Tibial nerve (tissue), 4 donors: Measurements from ENCODE around the gene UBE2I. TPM values are rescaled to one million over a fixed set of nuclear protein-coding genes. Genes with fewer than 3 reads are reported as not detected.
A peak's percentile ranks its signal among the peaks of the same experiment; 100 is the strongest.

ENCODE experiments used
- DNase-seq, 2 donors: peaks; one replicate each; pipeline ENCODE4 v3.0.0-alpha.2; 2019; ENCODE audit warnings: low spot score in 2 of 2
- H3K27ac ChIP-seq, 4 donors: fragments of 200-600 bp; sonication (generic) in 3 of 4; one replicate each; pipeline ENCODE4 v1.5.1; 2017 to 2019; ENCODE audit warnings: mild to moderate bottlenecking in 1 of 4
- H3K27me3 ChIP-seq, 2 donors: fragments of 200-600 bp; sonication (generic) in 1 of 2; one replicate each; pipeline versions ENCODE4 v1.5.1 to v1.6.0; 2017 to 2019
- H3K36me3 ChIP-seq, 3 donors: fragments of 200-600 bp; sonication (generic); one replicate each; pipeline ENCODE4 v1.5.1; 2018 to 2019
- H3K4me1 ChIP-seq, 4 donors: fragments of 200-600 bp; sonication (generic) in 3 of 4; one replicate each; pipeline ENCODE4 v1.5.1; 2017 to 2019
- H3K4me3 ChIP-seq, 4 donors: fragments of 200-600 bp; sonication (generic) in 3 of 4; one replicate each; pipeline ENCODE4 v1.5.1; 2017 to 2019; ENCODE audit warnings: mild to moderate bottlenecking in 1 of 4, moderate library complexity in 1 of 4
- H3K9me3 ChIP-seq, 4 donors: fragments of 200-600 bp; sonication (generic) in 3 of 4; one replicate each; pipeline ENCODE4 v1.5.1; 2017 to 2019
- CTCF ChIP-seq, 5 experiments: fragments of 200-600 bp in 3 of 5; fragments of 450-650 bp in 2 of 5; sonication (generic) in 3 of 5; IDR thresholded peaks; one replicate each; pipeline ENCODE4 v1.5.1; 2016 to 2019; ENCODE audit warnings: antibody characterized with exemption in 5 of 5, mild to moderate bottlenecking in 3 of 5, moderate library complexity in 2 of 5
- EP300 ChIP-seq, 2 donors: sonication (generic); formaldehyde crosslinking; IDR thresholded peaks; one replicate each; pipeline ENCODE4 v1.6.1; 2017; ENCODE audit warnings: antibody characterized with exemption in 2 of 2, mild to moderate bottlenecking in 1 of 2
- POLR2A ChIP-seq, 2 donors: fragments of 450-650 bp; IDR thresholded peaks; one replicate each; pipeline ENCODE4 v1.6.1; 2017; ENCODE audit warnings: antibody characterized with exemption in 2 of 2, mild to moderate bottlenecking in 2 of 2, moderate library complexity in 2 of 2
- WGBS, 2 donors: methylation state at CpG; one replicate each; pipeline ENCODE4 v1.1.5; 2018; 5-methylcytosine and 5-hydroxymethylcytosine counted together
- total RNA-seq, 4 donors: library from RNA; depleted of rRNA; stranded (reverse); fragments of >200 nt; gene quantifications; one replicate each; pipeline ENCODE4 v1.1.0, GENCODE V29; 2016

UBE2I gene
- total RNA-seq, 4 donors from 2014 or later: 87.3 to 161 (median 111) TPM

DNA sequence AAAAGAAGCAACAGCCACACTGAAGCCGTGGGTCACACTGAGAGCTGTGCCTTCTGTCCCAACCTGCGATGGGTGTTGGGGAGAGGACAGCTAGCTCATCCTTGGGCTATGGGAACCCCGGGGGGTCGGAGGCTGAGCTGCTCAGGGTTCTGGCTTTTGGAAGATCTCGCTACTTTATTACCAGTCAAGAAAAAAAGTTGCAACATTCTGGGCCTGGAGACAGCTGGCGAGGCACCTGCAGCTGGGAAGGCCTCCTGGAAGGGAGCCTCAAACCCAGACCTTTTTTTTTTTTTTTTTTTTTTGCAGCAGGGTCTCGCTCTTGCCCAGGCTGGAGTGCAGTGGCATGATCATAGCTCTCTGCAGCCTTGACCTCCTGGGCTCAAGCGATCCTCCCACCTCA lies 28.7 kb upstream of the UBE2I start:
- Histone ChIP-seq H3K4me1 (no peaks in the 10 kb centered on the region), H3K27ac (no peak overlapping the region), H3K9me3 (no peaks in the 10 kb centered on the region), H3K36me3 (no peaks in the 10 kb centered on the region), H3K27me3 (peaks cover 0 to 76% of the 10 kb centered on the region in 2 donors), H3K4me3 (no peak overlapping the region)
- TF ChIP-seq EP300 (IDR thresholded peaks at IDR 0.05): no peak
- TF ChIP-seq CTCF (IDR thresholded peaks at IDR 0.05): no peak
- no peak for TF ChIP-seq POLR2A (IDR thresholded peaks at IDR 0.05)
- 71 to 86% methylated on average over 8 of the region's 8 CpGs for WGBS, 2 donors
- DNase-seq: no peak

- H3K4me3 ChIP-seq: no peak overlapping the region
- no peak overlapping the region for H3K27ac ChIP-seq
- no peaks in the 10 kb centered on the region for H3K36me3 ChIP-seq
- H3K27me3 ChIP-seq: peaks cover 0 to 76% of the 10 kb centered on the region in 2 donors
- WGBS, 2 donors: 63 to 68% methylated on average over 16 of the region's 16 CpGs
- no peaks in the 10 kb centered on the region for H3K9me3 ChIP-seq
- H3K4me1 ChIP-seq: no peaks in the 10 kb centered on the region
- TF ChIP-seq EP300 (IDR thresholded peaks at IDR 0.05): no peak
- no peak for TF ChIP-seq POLR2A (IDR thresholded peaks at IDR 0.05)
- no peak for TF ChIP-seq CTCF (IDR thresholded peaks at IDR 0.05)
- no peak for DNase-seq
Measured at GRCh38 chr16:1281517-1281916, 27.9 kb upstream of the UBE2I start.

GRCh38 chr16:1282324-1282973 lies 27.0 kb upstream of the UBE2I start:
- 52 to 71% methylated on average over 17 of the region's 17 CpGs for WGBS, 2 donors
- no peaks in the 10 kb centered on the region for H3K4me1 ChIP-seq
- TF ChIP-seq EP300 (IDR thresholded peaks at IDR 0.05) (no peak), CTCF (IDR thresholded peaks at IDR 0.05) (no peak), POLR2A (IDR thresholded peaks at IDR 0.05) (no peak)
- H3K27ac ChIP-seq: no peak overlapping the region
- no peak overlapping the region for H3K4me3 ChIP-seq
- DNase-seq: peak in 1 of 2 donors; percentile 6
- H3K9me3 ChIP-seq: no peaks in the 10 kb centered on the region
- no peaks in the 10 kb centered on the region for H3K36me3 ChIP-seq
- peaks cover 0 to 76% of the 10 kb centered on the region in 2 donors for H3K27me3 ChIP-seq

DNA sequence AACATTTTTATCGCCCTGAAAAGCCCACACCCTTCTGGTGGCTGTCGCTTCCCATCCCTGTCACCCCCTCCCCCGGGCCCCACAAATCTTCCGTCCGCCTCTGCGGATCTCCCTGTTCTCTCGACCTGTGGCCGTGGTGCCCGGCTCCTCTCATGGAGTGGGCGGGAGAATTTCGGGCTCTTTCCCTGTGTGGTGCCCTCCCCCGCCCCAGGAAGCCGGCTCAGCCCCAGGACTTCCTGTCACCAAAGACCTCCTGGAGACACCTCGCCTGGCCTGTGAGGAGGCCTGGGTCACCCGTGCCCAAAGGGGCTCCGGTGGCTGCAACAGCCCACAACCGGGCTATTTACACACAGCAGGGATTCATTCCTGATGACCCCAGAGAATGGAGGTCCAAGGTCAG lies 26.1 kb upstream of the UBE2I start:
- Histone ChIP-seq H3K9me3 (no peaks in the 10 kb centered on the region), H3K27me3 (peaks cover 0 to 76% of the 10 kb centered on the region in 2 donors), H3K27ac (no peak overlapping the region), H3K4me3 (no peak overlapping the region), H3K4me1 (no peaks in the 10 kb centered on the region), H3K36me3 (no peaks in the 10 kb centered on the region)
- TF ChIP-seq CTCF (IDR thresholded peaks at IDR 0.05): no peak
- TF ChIP-seq EP300 (IDR thresholded peaks at IDR 0.05): no peak
- no peak for TF ChIP-seq POLR2A (IDR thresholded peaks at IDR 0.05)
- 31 to 33% methylated on average over 17 of the region's 17 CpGs for WGBS, 2 donors
- no peak for DNase-seq

DNA sequence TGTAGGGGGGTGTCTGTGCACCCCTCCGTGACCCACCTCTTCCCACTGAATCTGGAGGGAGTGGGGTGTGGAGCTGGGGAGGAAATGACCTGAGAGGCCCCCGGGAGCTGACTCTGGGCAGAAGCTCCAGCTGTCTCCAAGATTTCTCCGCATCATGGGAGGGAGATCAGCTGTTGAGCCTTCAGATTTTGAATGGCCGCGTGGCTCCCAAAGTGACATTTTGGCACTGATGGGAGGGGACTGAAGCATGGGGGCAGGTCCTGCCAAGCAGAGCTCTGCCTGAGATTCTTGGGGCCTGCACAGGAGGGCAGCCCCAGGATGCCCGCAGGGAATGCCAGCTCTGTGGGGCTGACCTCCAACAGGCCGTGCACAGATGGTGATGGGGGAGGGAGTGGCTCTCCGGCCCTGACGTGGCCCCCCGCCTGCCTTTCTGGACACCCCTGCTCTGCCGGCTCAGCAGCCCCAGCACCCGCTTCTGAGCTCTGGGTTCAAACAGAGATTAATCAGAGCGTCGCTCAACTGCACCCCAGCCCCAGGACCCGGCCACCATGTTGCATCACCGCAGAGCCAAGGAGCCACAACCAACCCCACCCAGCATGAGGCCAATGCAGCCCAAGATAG lies 25.3 kb upstream of the UBE2I start:
- no peaks in the 10 kb centered on the region for H3K9me3 ChIP-seq
- peaks cover 0 to 76% of the 10 kb centered on the region in 2 donors for H3K27me3 ChIP-seq
- TF ChIP-seq POLR2A (IDR thresholded peaks at IDR 0.05) (no peak), CTCF (IDR thresholded peaks at IDR 0.05) (no peak), EP300 (IDR thresholded peaks at IDR 0.05) (no peak)
- 61 to 68% methylated on average over 12 to 15 of the region's 16 CpGs for WGBS, 2 donors
- no peak overlapping the region for H3K4me3 ChIP-seq
- DNase-seq: no peak
- H3K36me3 ChIP-seq: no peaks in the 10 kb centered on the region
- H3K4me1 ChIP-seq: peaks cover 0 to 1% (median 0%) of the 10 kb centered on the region in 4 donors
- no peak overlapping the region for H3K27ac ChIP-seq
